HG02588 (cell line): ENCODE data around the gene ITPR1.

Experiments
- ATAC-seq: cut with Tn5 transposase; IDR thresholded peaks from one replicate; pipeline ENCODE4 v1.9.1; 2021; ENCODE audit warnings: mild to moderate bottlenecking, moderate library complexity; ENCODE audit not compliant: unreplicated experiment

ITPR1 gene

DNA sequence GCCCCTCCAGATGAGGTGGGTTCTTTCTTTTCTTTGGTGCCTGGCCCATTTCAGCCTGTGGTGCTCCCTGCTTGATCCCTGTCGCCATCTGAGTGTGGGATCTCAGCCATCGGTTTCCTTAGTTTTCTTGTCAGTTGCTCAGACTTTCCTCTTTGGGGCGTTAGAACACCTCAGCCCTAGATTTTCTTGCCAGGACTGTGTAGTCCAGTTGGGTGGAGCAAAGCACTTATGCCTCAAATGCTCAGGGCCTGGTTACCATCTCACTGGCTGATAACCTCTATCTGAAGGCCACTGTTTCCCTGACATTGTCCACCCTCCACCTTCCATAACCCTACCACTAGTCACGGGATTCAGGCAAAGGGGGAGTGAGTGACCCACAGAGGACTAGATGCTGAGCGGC is 277.4 kb downstream of the ITPR1 start:
- no peak for ATAC-seq

DNA sequence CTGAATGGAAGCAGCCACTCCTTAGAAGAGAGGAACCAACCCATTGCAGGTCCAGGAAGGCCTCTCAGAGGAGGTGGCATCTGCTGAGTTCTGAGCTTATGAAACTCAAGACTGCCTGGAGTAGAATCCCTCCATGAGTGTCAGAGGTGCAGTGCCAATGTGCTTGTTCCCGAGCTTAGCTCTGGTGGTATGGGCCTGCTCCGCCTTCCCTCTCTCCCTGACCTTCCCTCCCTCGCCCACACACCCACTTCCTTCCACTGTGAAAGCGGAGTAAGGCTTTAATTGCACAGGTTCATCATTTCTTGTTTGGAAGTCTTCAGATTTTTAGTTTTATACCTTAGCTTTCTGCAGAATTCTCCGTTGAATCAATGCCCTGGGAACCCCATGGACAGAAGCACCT is 278.1 kb downstream of the ITPR1 start:
- no peak for ATAC-seq

DNA sequence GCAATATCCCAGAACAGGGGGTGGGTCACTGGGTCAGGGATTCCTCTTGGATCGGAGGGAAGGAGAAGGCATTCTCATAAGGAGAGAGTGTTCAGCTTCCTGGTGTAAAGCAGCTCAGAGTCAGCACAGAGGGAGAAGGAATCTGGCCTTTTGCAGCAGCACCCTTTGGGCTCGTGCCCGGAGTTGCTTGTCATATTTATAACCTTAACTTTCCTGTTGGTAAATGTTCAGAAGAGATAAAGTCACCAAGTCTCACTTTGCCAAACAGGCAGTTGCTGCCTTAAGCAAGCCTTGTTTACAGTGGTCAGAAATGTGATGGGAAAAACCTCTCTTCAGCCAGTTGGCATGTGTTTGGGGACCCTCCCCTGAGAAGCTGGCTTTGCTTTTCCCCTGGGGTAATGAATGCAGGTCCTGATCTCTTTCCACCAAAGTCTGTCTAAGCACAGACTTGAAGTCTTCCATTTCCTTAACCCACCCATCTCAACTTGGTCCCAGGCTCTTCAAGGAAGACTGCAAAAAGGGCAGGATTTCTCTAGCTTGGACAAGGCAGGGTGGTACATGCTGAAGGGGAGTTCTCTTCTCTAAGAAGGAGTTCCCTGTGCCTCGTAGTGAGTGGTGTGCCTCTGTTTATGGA is 279.1 kb downstream of the ITPR1 start:
- ATAC-seq, result no peak

DNA sequence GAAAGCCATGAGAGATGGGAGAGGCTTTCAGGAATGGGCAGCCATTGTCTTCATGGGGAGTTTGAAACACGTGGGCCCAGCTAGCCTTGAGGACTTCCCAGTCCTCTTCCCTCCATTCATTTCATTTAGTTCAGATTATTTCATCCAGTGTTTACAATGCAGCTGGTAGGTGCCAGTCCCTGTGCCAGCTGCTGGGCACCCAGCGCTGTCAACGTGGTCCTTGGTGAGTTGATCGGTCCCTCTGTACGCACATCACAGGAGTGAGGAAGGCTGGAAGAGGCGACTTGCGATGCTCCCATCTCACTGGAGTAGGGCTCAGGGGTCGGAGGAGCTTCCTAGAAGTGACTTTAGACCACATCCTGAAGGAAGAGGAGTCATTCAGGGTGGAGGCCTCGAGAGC is 279.7 kb downstream of the ITPR1 start:
- ATAC-seq, result no peak

DNA sequence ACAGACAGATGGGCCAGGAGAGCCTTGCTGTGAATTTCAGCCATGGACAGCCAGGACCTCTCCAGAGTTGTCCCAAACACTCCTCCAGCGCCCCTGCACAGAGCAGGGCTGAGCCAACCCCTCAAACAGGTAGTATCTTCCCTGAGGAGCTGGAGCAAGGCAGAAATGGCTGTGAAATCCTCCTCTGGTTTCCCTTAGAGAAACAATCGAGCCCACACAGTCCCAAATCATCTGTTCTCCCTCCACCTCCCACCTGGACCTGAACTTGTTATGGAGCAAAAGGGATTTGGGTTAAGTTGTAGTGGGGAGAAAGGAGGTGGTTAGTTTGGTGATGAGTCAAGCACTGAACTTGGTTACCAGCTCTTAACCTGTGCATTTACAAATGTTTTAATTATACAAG is 280.4 kb downstream of the ITPR1 start:
- no peak for ATAC-seq

DNA sequence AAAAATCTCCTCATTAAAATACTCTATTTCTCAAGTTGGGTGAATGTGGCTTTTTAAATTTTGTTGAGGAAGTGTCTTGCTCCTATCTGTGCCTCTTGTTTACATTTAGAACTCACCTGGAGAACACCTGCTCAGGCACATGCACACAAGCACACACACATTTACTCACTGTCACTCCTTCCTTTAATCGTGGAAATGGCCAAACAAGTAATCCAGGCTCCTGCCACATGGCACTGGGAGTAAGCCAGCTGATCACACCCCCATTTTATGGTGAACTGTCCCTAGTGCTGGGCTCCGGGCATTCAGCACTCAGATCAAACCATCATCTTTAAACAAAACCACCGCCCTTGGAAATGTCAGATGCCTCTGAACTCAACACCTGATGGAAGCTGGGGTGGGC is 281.4 kb downstream of the ITPR1 start:
- no peak for ATAC-seq

DNA sequence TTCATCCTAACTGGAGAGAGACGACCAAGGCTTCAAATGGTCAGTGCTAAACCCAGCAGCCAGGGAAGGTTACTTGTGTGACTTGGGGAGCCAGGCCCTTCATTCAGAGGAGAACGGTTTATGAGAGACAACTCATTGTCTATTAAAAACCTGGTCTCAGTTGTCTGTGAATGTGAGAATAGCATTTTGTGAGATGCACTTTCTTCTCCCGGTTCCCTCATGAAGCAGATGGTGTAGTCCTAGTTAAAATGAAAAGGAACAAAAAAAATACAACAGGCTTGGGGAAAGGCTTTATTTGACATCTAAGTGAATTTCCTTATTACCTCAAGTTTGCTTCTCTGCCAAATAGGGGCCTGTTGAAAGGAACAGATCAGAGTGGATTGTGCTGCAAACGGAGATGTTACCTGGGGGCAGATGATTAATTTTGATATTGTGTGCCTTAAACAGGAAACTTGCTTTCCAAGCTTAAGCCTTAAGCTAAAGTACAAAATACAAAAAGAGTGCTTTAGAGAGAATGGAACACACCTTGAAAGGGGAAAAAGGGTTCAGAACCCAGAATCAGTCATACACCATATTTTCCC is 283.3 kb downstream of the ITPR1 start:
- ATAC-seq, result peak; percentile 14

DNA sequence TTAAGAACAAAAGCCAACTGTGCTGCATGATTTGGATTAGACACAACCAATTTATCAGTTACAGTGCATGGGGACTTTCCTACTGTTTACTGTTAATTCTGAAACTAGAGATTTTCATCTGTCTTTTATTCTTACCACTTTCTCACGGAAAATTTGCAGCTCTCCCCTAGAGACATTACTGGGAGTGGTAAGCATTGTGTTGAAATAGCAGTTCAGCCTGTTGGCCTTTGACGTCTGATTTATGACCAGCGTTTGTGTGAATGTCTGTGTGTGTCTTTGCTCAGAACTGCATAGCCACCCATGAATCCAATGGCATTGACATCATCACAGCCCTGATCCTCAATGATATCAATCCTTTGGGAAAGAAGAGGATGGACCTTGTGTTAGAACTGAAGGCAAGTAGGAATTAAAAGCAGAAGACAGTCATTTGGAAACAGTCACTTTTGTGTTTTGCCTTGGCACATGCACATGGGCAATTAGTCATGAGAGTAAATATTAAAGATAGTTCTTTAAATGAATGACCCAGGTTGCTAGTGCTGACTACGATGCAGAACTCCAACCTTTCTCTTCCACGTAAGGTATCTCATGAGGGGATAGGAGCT is 283.9 kb downstream of the ITPR1 start:
- peak; percentile 80 for ATAC-seq

DNA sequence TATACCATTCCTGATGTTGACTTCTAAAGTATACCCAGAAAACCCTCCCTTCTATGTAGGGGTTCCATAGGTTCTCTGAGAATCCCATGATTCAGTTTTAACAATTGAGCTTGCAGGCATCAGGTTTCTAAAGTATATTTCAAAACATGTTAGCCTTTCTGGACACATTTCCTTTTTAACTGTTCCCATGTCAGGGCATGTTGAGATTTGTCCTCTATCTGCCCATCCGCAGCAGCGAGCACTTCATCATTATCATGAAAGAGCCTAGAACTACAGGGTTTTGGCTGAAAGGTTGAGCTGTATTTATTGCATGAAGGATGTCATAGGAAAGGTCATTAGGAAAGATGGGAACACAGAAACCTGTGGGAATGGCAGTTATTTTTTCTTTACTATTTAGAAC is 285.0 kb downstream of the ITPR1 start:
- ATAC-seq, result no peak

DNA sequence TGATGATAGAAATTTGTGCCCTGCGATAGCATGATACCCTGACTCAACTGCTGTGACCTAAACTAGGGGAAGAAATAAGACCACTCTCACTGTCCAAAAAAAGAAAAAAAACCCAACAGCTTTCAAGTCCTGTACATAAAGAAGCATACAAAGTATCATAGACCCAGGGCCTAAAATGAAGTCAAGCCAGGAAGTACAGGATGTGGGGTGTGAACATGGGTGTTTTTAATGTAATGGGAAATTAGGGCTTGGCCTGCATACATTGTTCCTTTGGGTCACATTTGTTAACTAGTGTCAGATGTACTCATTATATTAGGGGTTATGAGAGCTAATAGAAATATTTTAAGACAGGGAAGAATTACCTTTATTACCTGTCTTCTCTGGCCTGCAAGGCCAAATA is 285.6 kb downstream of the ITPR1 start:
- no peak for ATAC-seq

DNA sequence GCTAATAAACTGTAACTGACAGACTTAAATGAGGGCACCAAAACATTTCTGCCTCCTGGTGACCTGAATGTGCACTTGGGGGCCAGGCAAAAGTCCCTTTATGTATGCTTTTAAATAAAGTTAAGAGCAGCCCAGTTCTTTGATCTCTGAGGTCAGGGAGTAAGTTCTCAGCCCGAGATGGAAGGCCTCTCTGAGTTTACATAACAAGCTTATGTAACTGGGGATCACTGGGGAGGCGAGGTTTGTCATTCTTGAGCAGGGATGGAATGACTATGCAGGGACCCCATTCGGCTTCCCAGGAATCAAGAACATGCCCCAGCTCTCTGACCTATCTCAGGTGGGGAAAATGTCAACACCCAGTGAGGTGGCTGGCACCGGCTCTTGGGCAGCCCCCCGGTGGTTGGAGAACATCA is 287.4 kb downstream of the ITPR1 start:
- ATAC-seq, result no peak

DNA sequence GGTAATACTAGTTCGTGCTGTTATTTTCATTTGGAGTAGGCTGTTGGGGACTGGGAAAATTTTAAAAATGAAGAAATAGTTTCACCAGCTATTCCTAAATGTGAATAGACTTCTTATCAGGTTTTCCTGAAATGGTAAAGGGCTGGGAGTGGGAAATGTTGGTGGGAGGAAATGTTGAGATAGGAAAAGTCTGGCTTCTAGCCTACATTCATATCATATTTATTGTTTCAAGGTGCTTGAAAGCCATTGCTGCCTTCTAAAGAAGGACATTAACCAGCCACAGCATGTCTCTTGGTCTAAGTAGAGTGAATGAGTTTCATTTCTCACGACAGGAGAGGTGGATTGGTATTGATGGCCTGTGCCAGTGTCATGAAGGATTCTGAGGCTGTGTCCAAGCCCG is 288.9 kb downstream of the ITPR1 start:
- no peak for ATAC-seq

DNA sequence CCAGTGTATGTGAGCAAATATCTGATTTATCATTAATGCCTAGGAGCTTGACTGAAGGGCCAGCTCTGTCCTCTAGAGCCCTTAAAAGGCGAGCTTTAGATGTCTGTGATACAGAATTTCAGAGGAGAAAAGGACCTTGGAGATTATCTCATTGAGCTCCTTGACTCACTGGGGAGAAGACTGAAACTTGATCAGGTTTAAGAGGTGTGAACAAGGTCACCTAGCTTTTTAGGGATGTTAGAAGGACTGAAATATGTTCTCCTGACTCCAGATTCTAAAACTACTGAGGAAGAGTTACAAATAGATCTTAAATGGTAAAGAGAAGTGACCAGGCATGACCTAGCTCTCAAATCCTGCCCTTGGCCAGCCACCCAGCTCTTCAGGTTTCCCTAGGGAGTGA is 292.4 kb downstream of the ITPR1 start:
- ATAC-seq, result no peak

DNA sequence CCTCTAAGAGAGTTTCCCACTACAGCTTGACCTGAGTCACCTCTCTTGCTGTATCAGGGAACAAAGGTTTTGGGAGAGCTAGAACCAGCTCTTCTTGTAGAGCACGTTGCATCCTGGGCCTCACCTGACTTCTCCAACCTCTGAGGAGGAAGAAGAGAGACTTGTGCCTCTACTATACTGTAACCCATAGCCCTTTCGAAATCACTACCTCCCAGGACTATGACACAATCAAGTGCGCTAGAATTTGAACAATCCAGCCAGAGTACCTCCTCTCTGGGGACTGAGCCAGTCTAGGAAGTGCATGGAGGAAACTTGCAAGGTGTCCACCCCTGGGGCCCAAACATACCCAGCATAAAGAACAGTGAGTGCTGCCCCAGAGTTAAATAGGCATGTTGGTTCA is 293.3 kb downstream of the ITPR1 start:
- no peak for ATAC-seq

DNA sequence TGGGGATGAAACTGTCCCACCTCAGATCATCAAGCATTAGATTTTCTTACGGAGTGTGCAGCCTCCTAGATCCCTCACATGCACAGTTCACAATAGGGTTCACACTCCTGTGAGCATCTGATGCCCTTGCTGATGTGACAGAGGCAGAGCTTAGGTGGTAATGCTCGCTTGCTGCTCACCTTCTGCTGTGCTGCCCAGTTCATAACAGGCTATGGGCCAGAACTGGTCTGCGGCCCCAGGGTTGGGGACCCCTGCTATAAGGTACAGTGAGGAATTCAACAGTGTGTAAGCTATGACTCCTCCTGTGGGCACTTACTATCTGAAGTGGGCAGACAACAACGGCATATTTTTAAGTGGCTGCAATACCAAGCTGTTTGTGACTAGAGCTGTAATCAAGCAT is 298.2 kb downstream of the ITPR1 start:
- ATAC-seq, result no peak

DNA sequence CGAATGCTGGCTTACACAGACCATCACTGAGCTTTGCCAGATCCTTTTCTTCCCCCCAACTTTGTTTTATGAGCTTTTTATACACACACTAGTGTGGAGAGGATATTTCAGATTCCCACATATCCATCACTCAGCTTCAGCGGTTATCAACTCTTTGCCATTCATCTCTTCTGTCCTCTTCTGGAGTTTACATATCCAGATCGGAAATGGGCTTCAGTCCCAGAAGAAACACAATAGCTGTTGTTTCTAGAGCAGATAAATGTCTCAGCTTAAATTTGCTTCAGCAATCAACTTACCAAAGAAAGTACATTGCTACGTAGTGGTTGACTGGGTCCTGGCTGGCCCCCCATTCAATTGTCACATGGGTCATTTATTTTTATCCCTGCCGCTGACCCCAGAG is 300.2 kb downstream of the ITPR1 start:
- no peak for ATAC-seq

DNA sequence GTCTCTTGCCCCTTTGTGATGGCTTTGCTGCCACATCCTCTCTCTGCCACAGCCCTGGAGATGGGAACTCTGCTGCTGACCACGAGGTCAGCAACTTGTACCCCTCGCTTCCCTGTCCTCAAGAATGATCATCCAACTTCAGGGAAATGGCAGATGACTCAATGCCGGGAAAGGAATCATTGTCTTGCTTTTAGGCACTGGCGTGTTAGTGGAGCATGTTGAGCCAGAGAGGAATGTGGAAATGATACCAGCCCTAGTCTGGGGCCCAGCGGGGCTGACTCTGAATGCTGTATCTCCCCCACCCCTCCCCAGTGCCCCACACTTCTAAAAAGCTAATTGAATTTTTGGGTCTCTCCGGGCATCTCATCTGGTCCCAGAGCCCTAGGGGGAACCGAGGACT is 301.2 kb downstream of the ITPR1 start:
- no peak for ATAC-seq

DNA sequence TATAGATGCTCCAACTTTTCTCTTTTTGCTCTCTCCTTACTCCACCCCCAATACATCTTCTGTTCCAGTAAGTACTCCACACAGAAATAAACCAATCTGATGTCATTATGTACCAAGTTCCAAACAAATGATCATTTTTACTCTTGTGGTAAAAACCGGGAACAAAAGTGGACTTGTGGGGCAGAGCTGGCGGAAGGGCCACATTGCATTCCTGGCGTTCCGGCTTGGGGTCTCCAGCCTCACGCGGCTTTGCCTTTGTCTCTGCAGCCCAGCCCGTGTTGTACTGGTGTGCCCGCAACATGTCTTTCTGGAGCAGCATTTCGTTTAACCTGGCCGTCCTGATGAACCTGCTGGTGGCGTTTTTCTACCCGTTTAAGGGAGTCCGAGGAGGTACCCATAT is 301.6 kb downstream of the ITPR1 start:
- no peak for ATAC-seq

DNA sequence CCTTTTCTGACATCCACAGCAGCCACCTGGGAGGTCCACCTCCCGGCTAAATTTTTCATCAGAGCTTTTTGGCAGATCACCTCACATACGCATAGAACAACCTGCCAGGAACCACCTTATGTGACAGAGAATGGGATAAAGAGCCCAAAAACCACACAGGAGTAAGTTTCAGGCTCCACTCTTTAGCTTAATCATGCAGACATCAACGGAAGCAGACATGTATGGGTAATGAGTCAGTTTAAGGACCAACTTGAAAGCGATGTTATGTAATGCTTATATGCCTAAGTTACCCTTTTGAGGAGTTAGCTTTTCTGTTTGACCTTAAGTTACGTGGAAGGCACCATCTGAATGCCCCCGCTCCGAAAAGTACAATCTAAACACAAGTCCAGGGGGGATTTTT is 302.8 kb downstream of the ITPR1 start:
- no peak for ATAC-seq

DNA sequence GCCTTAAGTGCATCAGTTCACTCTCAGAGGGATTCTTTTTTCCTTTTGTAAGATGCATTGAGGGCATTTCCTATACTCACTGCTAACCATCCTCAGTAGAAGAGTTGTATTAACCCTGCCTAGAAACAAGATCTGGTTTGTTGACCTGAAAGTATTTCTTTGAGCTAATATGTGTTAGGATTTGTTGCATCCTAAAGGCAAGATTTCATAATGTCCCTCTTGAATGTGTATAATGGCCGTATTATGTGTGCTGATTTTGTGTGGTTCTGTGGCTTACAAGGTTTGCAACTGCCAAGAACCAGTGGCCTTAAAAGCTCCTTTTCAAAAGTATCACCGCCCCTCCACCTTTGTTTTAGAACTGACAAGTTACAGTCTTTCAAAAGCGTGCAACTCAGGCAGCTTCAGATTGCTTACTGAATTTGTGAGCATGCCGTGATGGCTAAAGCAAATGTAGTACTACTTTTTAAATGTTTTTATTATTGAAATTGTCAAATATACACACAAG is 304.1 kb downstream of the ITPR1 start:
- no peak for ATAC-seq

DNA sequence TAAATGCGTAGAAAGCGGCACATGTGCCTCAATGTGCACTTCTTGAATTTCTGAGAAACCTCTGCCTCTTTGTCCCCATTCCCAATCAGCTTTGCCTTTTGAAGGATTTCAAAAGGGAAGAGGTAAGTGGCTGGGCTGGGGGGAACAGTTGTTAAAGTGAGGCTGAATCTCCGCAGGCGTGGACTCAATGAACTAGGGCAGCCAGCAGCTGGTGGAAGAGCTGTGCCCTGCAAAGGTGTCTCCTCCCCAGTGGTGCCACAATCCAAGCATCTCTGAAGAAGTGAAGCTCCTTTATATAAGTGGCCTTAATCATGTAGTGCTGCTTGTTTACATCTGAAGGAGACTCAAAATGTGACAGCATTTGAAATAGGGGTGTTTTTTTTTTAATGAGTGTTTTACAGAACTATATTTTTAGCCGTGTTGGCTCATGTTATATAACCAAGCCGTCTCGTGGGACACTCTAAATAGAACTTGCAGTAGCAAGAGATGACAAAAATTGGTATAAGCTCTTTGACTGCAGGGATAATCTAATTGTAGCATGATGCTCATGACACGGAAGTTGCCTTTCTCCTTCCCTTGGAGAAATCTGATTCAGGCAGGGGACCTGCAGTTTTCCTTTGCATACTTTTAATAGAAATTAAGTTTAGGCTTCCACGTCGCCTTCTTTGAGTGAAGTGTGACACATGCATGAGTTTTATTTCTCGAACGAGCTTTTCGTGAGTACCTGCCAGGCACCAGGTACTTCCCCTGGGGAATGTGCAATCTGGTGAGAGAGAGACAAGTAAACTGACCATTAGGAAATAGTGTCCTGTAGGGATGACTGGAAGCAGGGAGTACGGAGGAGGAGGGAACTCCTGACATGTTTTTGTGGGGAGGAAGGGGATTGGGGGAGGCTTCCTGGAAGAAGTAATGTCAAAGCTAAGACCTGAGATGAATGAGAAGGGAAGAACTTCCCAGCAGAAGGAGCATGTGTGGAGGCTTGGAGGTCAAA is 306.4 kb downstream of the ITPR1 start:
- no peak for ATAC-seq
